Naive thymus-derived CD8-positive, alpha-beta T cell (primary cell): ENCODE results near the gene PNMA6E. TPM values are rescaled to one million over a fixed set of nuclear protein-coding genes. Genes with fewer than 3 reads are reported as not detected.
A peak's percentile ranks its signal among the peaks of the same experiment; 100 is the strongest.

ENCODE experiments used
- ATAC-seq, 2 donors: fragments of 150-1000 bp; cut with Tn5 transposase in 1 of 2; sonication (Bioruptor Pico), chemical (Tn5 transposase) in 1 of 2; 1 replicate in 1 of 2; 2 replicates in 1 of 2; pipeline ENCODE4 v1.10.0; 2021; ENCODE audit warnings: mild to moderate bottlenecking in 2 of 2, moderate library complexity in 2 of 2
- POLR2A ChIA-PET: fragments of 350-600 bp; sonication (Branson Sonifier 250); formaldehyde crosslinking; loops from one replicate; lab custom pipeline; 2021; ENCODE audit warnings: antibody characterized with exemption; lab: Charles Lee
- DNase-seq, 10 donors: peaks; one replicate each; pipeline versions ENCODE4 v3.0.0 to v3.0.0-alpha.2; 2020 to 2022
- H3K27ac Mint-ChIP-seq, 10 donors: one replicate each; pipeline ENCODE4 v1.8.0; 2020 to 2022; ENCODE audit warnings: mild to moderate bottlenecking in 10 of 10, mixed read lengths in 10 of 10, moderate library complexity in 4 of 10, inconsistent platforms in 1 of 10
- H3K27me3 Mint-ChIP-seq, 5 donors: one replicate each; pipeline ENCODE4 v1.8.0; 2021 to 2022; ENCODE audit warnings: mixed read lengths in 5 of 5
- H3K36me3 Mint-ChIP-seq, 3 donors: one replicate each; pipeline ENCODE4 v1.8.0; 2020 to 2022; ENCODE audit warnings: mixed read lengths in 3 of 3, mild to moderate bottlenecking in 2 of 3, inconsistent platforms in 1 of 3
- H3K4me1 Mint-ChIP-seq, 4 donors: one replicate each; pipeline ENCODE4 v1.8.0; 2021 to 2022; ENCODE audit warnings: mixed read lengths in 4 of 4
- H3K4me3 Mint-ChIP-seq, 10 donors: one replicate each; pipeline ENCODE4 v1.8.0; 2020 to 2022; ENCODE audit warnings: mild to moderate bottlenecking in 10 of 10, mixed read lengths in 10 of 10, moderate library complexity in 6 of 10, inconsistent platforms in 1 of 10
- H3K9me3 Mint-ChIP-seq, 9 donors: one replicate each; pipeline ENCODE4 v1.8.0; 2020 to 2022; ENCODE audit warnings: mixed read lengths in 9 of 9, mild to moderate bottlenecking in 3 of 9, inconsistent platforms in 1 of 9, moderate library complexity in 1 of 9
- polyA plus RNA-seq, 3 donors: library from polyadenylated mRNA; unstranded; fragments of 300-500 nt; fragmentation: Illumina TruSeq; gene quantifications; one replicate each; pipeline ENCODE4 v1.2.3, GENCODE V29; 2021
- total RNA-seq, 8 experiments: library from RNA in 2 of 8; stranded (reverse) in 2 of 8; gene quantifications; one replicate each; pipeline ENCODE4 v1.2.3 and lab custom pipeline; 2021 to 2026

Gene PNMA6E
- total and polyA plus RNA-seq, 5 experiments from 2014 or later: not detected

- H3K9me3 Mint-ChIP-seq: peaks cover 0 to 21% (median 2%) of the 10 kb centered on the region in 9 donors
- H3K27me3 Mint-ChIP-seq: peaks cover 0 to 2% (median 0%) of the 10 kb centered on the region in 5 donors
- ATAC-seq (no peak), DNase-seq (no peak)
- H3K27ac Mint-ChIP-seq: no peak overlapping the region
- peaks cover 0 to 12% (median 4%) of the 10 kb centered on the region in 3 donors for H3K36me3 Mint-ChIP-seq
- no peaks in the 10 kb centered on the region for H3K4me1 Mint-ChIP-seq
- POLR2A ChIA-PET: no interaction called here
- no peak overlapping the region for H3K4me3 Mint-ChIP-seq
Observed at GRCh38 chrX:153430796-153431195, 29.6 kb upstream of the PNMA6E start.

GRCh38 chrX:153426204-153426603 is 25.1 kb upstream of the PNMA6E start:
- no peak for ATAC-seq
- H3K27me3 Mint-ChIP-seq: peaks cover 0 to 2% (median 0%) of the 10 kb centered on the region in 5 donors
- POLR2A ChIA-PET: no interaction called here
- H3K36me3 Mint-ChIP-seq: peaks cover 0 to 12% (median 4%) of the 10 kb centered on the region in 3 donors
- H3K4me1 Mint-ChIP-seq: no peaks in the 10 kb centered on the region
- DNase-seq: no peak
- no peak overlapping the region for H3K4me3 Mint-ChIP-seq
- H3K27ac Mint-ChIP-seq: no peak overlapping the region
- peaks cover 0 to 20% (median 2%) of the 10 kb centered on the region in 9 donors for H3K9me3 Mint-ChIP-seq

- H3K36me3 Mint-ChIP-seq: peaks cover 0 to 5% (median 4%) of the 10 kb centered on the region in 3 donors
- POLR2A ChIA-PET: no interaction called here
- H3K27me3 Mint-ChIP-seq: no peaks in the 10 kb centered on the region
- DNase-seq: no peak
- H3K9me3 Mint-ChIP-seq: peaks cover 0 to 16% (median 0%) of the 10 kb centered on the region in 9 donors
- H3K27ac Mint-ChIP-seq: no peak overlapping the region
- no peaks in the 10 kb centered on the region for H3K4me1 Mint-ChIP-seq
- no peak overlapping the region for H3K4me3 Mint-ChIP-seq
- ATAC-seq: no peak
Observed at GRCh38 chrX:153423652-153424051, 22.5 kb upstream of the PNMA6E start.

GRCh38 chrX:153421856-153422255 is 20.7 kb upstream of the PNMA6E start:
- Mint-ChIP-seq H3K9me3 (peaks cover 0 to 1% (median 0%) of the 10 kb centered on the region in 9 donors), H3K36me3 (no peaks in the 10 kb centered on the region), H3K4me1 (no peaks in the 10 kb centered on the region), H3K4me3 (no peak overlapping the region), H3K27me3 (no peaks in the 10 kb centered on the region), H3K27ac (no peak overlapping the region)
- DNase-seq (no peak), ATAC-seq (no peak)
- POLR2A ChIA-PET: no interaction called here

GRCh38 chrX:153420851-153421599 is 19.9 kb upstream of the PNMA6E start:
- no peak for ATAC-seq
- no peak overlapping the region for H3K27ac Mint-ChIP-seq

GRCh38 chrX:153417637-153418036 is 16.5 kb upstream of the PNMA6E start:
- no peaks in the 10 kb centered on the region for H3K9me3 Mint-ChIP-seq
- ATAC-seq (no peak), DNase-seq (no peak)
- peak overlapping the region in 1 of 10 donors; percentile 37 for H3K27ac Mint-ChIP-seq
- no peak overlapping the region for H3K4me3 Mint-ChIP-seq
- peaks cover 0 to 2% (median 0%) of the 10 kb centered on the region in 5 donors for H3K27me3 Mint-ChIP-seq
- no peaks in the 10 kb centered on the region for H3K36me3 Mint-ChIP-seq
- H3K4me1 Mint-ChIP-seq: peaks cover 0 to 2% (median 0%) of the 10 kb centered on the region in 4 donors
- POLR2A ChIA-PET: no interaction called here

More at GRCh38 chrX:153420851-153421599, 19.9 kb upstream of the PNMA6E start:
- H3K27me3 Mint-ChIP-seq: no peaks in the 10 kb centered on the region
- no peak for DNase-seq
- H3K36me3 Mint-ChIP-seq: no peaks in the 10 kb centered on the region
- no peak overlapping the region for H3K4me3 Mint-ChIP-seq
- no peaks in the 10 kb centered on the region for H3K4me1 Mint-ChIP-seq
- POLR2A ChIA-PET: no interaction called here
- H3K9me3 Mint-ChIP-seq: peaks cover 0 to 1% (median 0%) of the 10 kb centered on the region in 9 donors

GRCh38 chrX:153416781-153417450 is 15.8 kb upstream of the PNMA6E start:
- Mint-ChIP-seq H3K4me3 (no peak overlapping the region), H3K9me3 (no peaks in the 10 kb centered on the region), H3K4me1 (peaks cover 0 to 8% (median 6%) of the 10 kb centered on the region in 4 donors), H3K27ac (peak overlapping the region in 2 of 10 donors; percentile 37 to 58), H3K27me3 (peaks cover 0 to 2% (median 0%) of the 10 kb centered on the region in 5 donors), H3K36me3 (no peaks in the 10 kb centered on the region)
- POLR2A ChIA-PET: no interaction called here
- DNase-seq: no peak
- ATAC-seq: no peak

GRCh38 chrX:153414856-153415510 is 13.8 kb upstream of the PNMA6E start:
- H3K4me3 Mint-ChIP-seq: no peak overlapping the region
- H3K27me3 Mint-ChIP-seq: peaks cover 0 to 2% (median 0%) of the 10 kb centered on the region in 5 donors
- peaks cover 3 to 14% (median 12%) of the 10 kb centered on the region in 4 donors for H3K4me1 Mint-ChIP-seq
- POLR2A ChIA-PET: no interaction called here
- peak overlapping the region in 1 of 10 donors; percentile 18 for H3K27ac Mint-ChIP-seq
- H3K36me3 Mint-ChIP-seq: no peaks in the 10 kb centered on the region
- ATAC-seq (no peak), DNase-seq (no peak)
- H3K9me3 Mint-ChIP-seq: no peaks in the 10 kb centered on the region

GRCh38 chrX:153413731-153414130 is 12.6 kb upstream of the PNMA6E start:
- Mint-ChIP-seq H3K27me3 (peaks cover 0 to 2% (median 0%) of the 10 kb centered on the region in 5 donors), H3K4me1 (peaks cover 3 to 14% (median 12%) of the 10 kb centered on the region in 4 donors), H3K36me3 (no peaks in the 10 kb centered on the region), H3K4me3 (peak overlapping the region in 1 of 10 donors; percentile 43), H3K27ac (no peak overlapping the region), H3K9me3 (no peaks in the 10 kb centered on the region)
- no peak for ATAC-seq
- POLR2A ChIA-PET: no interaction called here
- no peak for DNase-seq

GRCh38 chrX:153412746-153413720 is 11.9 kb upstream of the PNMA6E start:
- ATAC-seq: no peak
- H3K27me3 Mint-ChIP-seq: peaks cover 0 to 2% (median 0%) of the 10 kb centered on the region in 5 donors
- H3K36me3 Mint-ChIP-seq: no peaks in the 10 kb centered on the region
- H3K4me1 Mint-ChIP-seq: peaks cover 3 to 14% (median 12%) of the 10 kb centered on the region in 4 donors
- no peaks in the 10 kb centered on the region for H3K9me3 Mint-ChIP-seq
- H3K4me3 Mint-ChIP-seq: peak overlapping the region in 4 of 10 donors; percentile 10 to 80 (median 77)
- DNase-seq: no peak
- H3K27ac Mint-ChIP-seq: no peak overlapping the region
- POLR2A ChIA-PET: no interaction called here

- H3K4me3 Mint-ChIP-seq: peak overlapping the region; percentile 59 to 80 (median 74)
- H3K4me1 Mint-ChIP-seq: peaks cover 3 to 14% (median 12%) of the 10 kb centered on the region in 4 donors
- ATAC-seq (no peak), DNase-seq (no peak)
- POLR2A ChIA-PET: no interaction called here
- no peaks in the 10 kb centered on the region for H3K9me3 Mint-ChIP-seq
- peak overlapping the region in 5 of 10 donors; percentile 15 to 84 (median 43) for H3K27ac Mint-ChIP-seq
- no peaks in the 10 kb centered on the region for H3K36me3 Mint-ChIP-seq
- peaks cover 0 to 2% (median 0%) of the 10 kb centered on the region in 5 donors for H3K27me3 Mint-ChIP-seq
Observed at GRCh38 chrX:153411988-153412574, 10.9 kb upstream of the PNMA6E start.
